SK-N-SH (cell line): ENCODE data around the gene BCO1. TPM values are rescaled to one million over a fixed set of nuclear protein-coding genes. Genes with fewer than 3 reads are reported as not detected.

Source experiments
- CTCF ChIA-PET: fragments of 300-600, 350-600 bp; formaldehyde crosslinking; extraction: SDS; loops from one replicate; lab custom pipeline; 2021; lab: Yijun Ruan, JAX
- POLR2A ChIA-PET: fragments of 350-600 bp; sonication (Branson Sonifier 250); formaldehyde crosslinking; extraction: SDS; loops from one replicate; lab custom pipeline; 2020; ENCODE audit warnings: antibody characterized with exemption, inconsistent platforms; lab: Yijun Ruan, JAX
- DNase-seq: peaks from one replicate; pipeline ENCODE4 v3.0.0; 2012
- H2AFZ ChIP-seq: fragments of 200-600 bp; sonication (generic); 2 replicates; pipeline ENCODE4 v1.8.1; 2016; ENCODE audit warnings: antibody characterized with exemption, mild to moderate bottlenecking, low read depth
- H3F3A ChIP-seq: fragments of 200-600 bp; sonication (generic); replicated peaks from 2 replicates; pipeline ENCODE3; 2016; ENCODE audit warnings: antibody characterized with exemption, mild to moderate bottlenecking; ENCODE audit not compliant: insufficient read depth
- H3K27ac ChIP-seq, 2 experiments: fragments of 200-500 bp in 1 of 2; fragments of 200-600 bp in 1 of 2; sonication (Bioruptor generic) in 1 of 2; sonication (generic), shearing (Covaris generic) in 1 of 2; 2 replicates each; pipeline versions ENCODE4 v1.5.1 to v1.6.1; 2014 to 2016; ENCODE audit warnings: low read depth in 2 of 2, inconsistent platforms in 1 of 2, low read length in 1 of 2, mild to moderate bottlenecking in 1 of 2, mixed read lengths in 1 of 2
- H3K27me3 ChIP-seq: fragments of 200-600 bp; sonication (generic), shearing (Covaris generic); 2 replicates; pipeline ENCODE4 v1.6.1; 2016; ENCODE audit warnings: mixed run types; ENCODE audit not compliant: insufficient read depth
- H3K36me3 ChIP-seq, 2 experiments: fragments of 200-500 bp in 1 of 2; fragments of 200-600 bp in 1 of 2; sonication (Bioruptor generic) in 1 of 2; sonication (generic) in 1 of 2; replicated peaks in 1 of 2; 2 replicates each; pipeline versions ENCODE3 to v1.5.1; 2014 to 2016; ENCODE audit warnings: low read length in 1 of 2, mild to moderate bottlenecking in 1 of 2; ENCODE audit not compliant: insufficient read depth in 2 of 2, control insufficient read depth in 1 of 2
- H3K4me1 ChIP-seq, 2 experiments: fragments of 200-500 bp in 1 of 2; fragments of 200-600 bp in 1 of 2; sonication (Bioruptor generic) in 1 of 2; sonication (generic), shearing (Covaris generic) in 1 of 2; 2 replicates each; pipeline versions ENCODE4 v1.5.1 to v1.6.1; 2014 to 2016; ENCODE audit warnings: low read depth in 1 of 2, low read length in 1 of 2, mixed run types in 1 of 2; ENCODE audit not compliant: insufficient read depth in 2 of 2, control insufficient read depth in 1 of 2
- H3K4me2 ChIP-seq: fragments of 200-600 bp; sonication (generic), shearing (Covaris generic); 2 replicates; pipeline ENCODE4 v1.6.1; 2017; ENCODE audit warnings: mixed run types
- H3K4me3 ChIP-seq, 2 experiments: fragments of 200-500 bp in 1 of 2; fragments of 200-600 bp in 1 of 2; sonication (Bioruptor generic) in 1 of 2; sonication (generic), shearing (Covaris generic) in 1 of 2; 2 replicates each; pipeline versions ENCODE4 v1.5.1 to v1.8.1; 2014 to 2016; ENCODE audit warnings: low read depth in 2 of 2, inconsistent platforms in 1 of 2, low read length in 1 of 2, mild to moderate bottlenecking in 1 of 2, mixed read lengths in 1 of 2, moderate library complexity in 1 of 2
- H3K79me2 ChIP-seq: fragments of 200-600 bp; sonication (generic); 2 replicates; pipeline ENCODE4 v1.8.1; 2017; ENCODE audit warnings: mild to moderate bottlenecking; ENCODE audit not compliant: insufficient read depth
- H3K9ac ChIP-seq: fragments of 200-600 bp; sonication (generic); 2 replicates; pipeline ENCODE4 v1.6.1; 2017; ENCODE audit warnings: mixed run types
- H3K9me2 ChIP-seq: fragments of 200-600 bp; sonication (generic); 2 replicates; pipeline ENCODE4 v1.6.1; 2017; ENCODE audit warnings: mixed run types
- H3K9me3 ChIP-seq: fragments of 200-600 bp; sonication (generic); 2 replicates; pipeline ENCODE4 v1.6.1; 2017; ENCODE audit warnings: mixed run types, mild to moderate bottlenecking, moderate library complexity
- H4K20me1 ChIP-seq: fragments of 200-600 bp; sonication (generic); 2 replicates; pipeline ENCODE4 v1.6.1; 2017; ENCODE audit warnings: mild to moderate bottlenecking, mixed run types; ENCODE audit not compliant: insufficient read depth
- CTCF ChIP-seq: fragments of 200-600 bp; sonication (generic); IDR thresholded peaks from 2 replicates; pipeline ENCODE4 v1.6.1; 2017; ENCODE audit warnings: antibody characterized with exemption, mild to moderate bottlenecking, moderate library complexity
- ELF1 ChIP-seq: IDR thresholded peaks from 2 replicates; pipeline ENCODE4 v1.4.0; 2012
- EZH2phosphoT487 ChIP-seq: fragments of 200-600 bp; sonication (generic); IDR thresholded peaks from 2 replicates; pipeline ENCODE4 v1.6.1; 2017; ENCODE audit warnings: low read depth, mixed run types, mild to moderate bottlenecking, antibody characterized with exemption, moderate library complexity, borderline replicate concordance
- FOXM1 ChIP-seq: IDR thresholded peaks from 2 replicates; pipeline ENCODE4 v1.4.0; 2012; ENCODE audit warnings: low read depth, mild to moderate bottlenecking
- GATA2 ChIP-seq: sonication (generic); formaldehyde crosslinking; IDR thresholded peaks from 2 replicates; pipeline ENCODE4 v1.5.0; 2020; ENCODE audit warnings: mild to moderate bottlenecking, missing genetic modification reagents
- IRF3 ChIP-seq: fragments of 150-350 bp; IDR thresholded peaks from 2 replicates; pipeline ENCODE4 v1.6.1; 2016; ENCODE audit warnings: mild to moderate bottlenecking, low read depth, low read length
- MAX ChIP-seq: IDR thresholded peaks from 2 replicates; pipeline ENCODE4 v1.4.0; 2012; ENCODE audit warnings: low read depth
- NFIC ChIP-seq: IDR thresholded peaks from 2 replicates; pipeline ENCODE4 v1.4.0; 2012; ENCODE audit warnings: borderline replicate concordance
- NRF1 ChIP-seq: IDR thresholded peaks from 2 replicates; pipeline ENCODE4 v1.6.1; 2012; ENCODE audit warnings: low read depth, mild to moderate bottlenecking, low read length
- RXRA ChIP-seq: IDR thresholded peaks from 2 replicates; pipeline ENCODE4 v1.4.0; 2012; ENCODE audit warnings: low read depth, mild to moderate bottlenecking, borderline replicate concordance
- SIN3A ChIP-seq: IDR thresholded peaks from 2 replicates; pipeline ENCODE4 v1.6.1; 2012; ENCODE audit warnings: low read depth, mild to moderate bottlenecking, low read length, moderate library complexity, borderline replicate concordance
- SMC3 ChIP-seq: IDR thresholded peaks from 2 replicates; pipeline ENCODE4 v1.6.1; 2012; ENCODE audit warnings: low read depth, low read length, improper control_type of control experiment
- YY1 ChIP-seq: IDR thresholded peaks from 2 replicates; pipeline ENCODE4 v1.4.0; 2012; ENCODE audit warnings: low read depth, mild to moderate bottlenecking
- WGBS: methylation state at CpG from one replicate; pipeline ENCODE4 v1.1.6; 2017; ENCODE audit warnings: low lambda C conversion rate; 5-methylcytosine and 5-hydroxymethylcytosine counted together
- polyA plus RNA-seq, 3 experiments: library from polyadenylated mRNA; depleted of rRNA; stranded (reverse); fragments of >200 nt; gene quantifications; 2 replicates each; pipeline ENCODE4 v1.2.3, GENCODE V29; 2012

BCO1 gene
- polyA plus RNA-seq, 1 of the 3 experiments (the other 2 are of a cell fraction): 0.02 TPM

- TF ChIP-seq IRF3 (no peak), MAX (no peak), EZH2phosphoT487 (no peak), NFIC (no peak), RXRA (no peak), SMC3 (no peak), GATA2 (CRISPR knock-in tag) (no peak), FOXM1 (no peak), NRF1 (no peak)
- no peak overlapping the region for H3K4me3 ChIP-seq
- no peaks in the 10 kb centered on the region for H3K27me3 ChIP-seq
- no peaks in the 10 kb centered on the region for H3K9me3 ChIP-seq
- no peak overlapping the region; a peak in 1 of 4 replicates for H3K27ac ChIP-seq
- no peak for DNase-seq
- H3F3A ChIP-seq: no peaks in the 10 kb centered on the region
- no peaks in the 10 kb centered on the region for H4K20me1 ChIP-seq
- no peak overlapping the region for H3K4me2 ChIP-seq
- CTCF ChIA-PET: interaction anchor here (1.0 kb wide), 1 partner anchor 11 kb away, joined by 3 read pairs; no protein-coding TSS in a partner anchor
- H3K9ac ChIP-seq: no peak overlapping the region
- H3K79me2 ChIP-seq: peaks cover 52% of the 10 kb centered on the region
- 87% methylated on average over 5 of the region's 5 CpGs for WGBS
- peaks cover 0 to 8% of the 10 kb centered on the region in 2 experiments; a peak in 2 of 4 replicates for H3K4me1 ChIP-seq
- H2AFZ ChIP-seq: no peak overlapping the region
- POLR2A ChIA-PET: no interaction called here
- no peaks in the 10 kb centered on the region for H3K36me3 ChIP-seq
- H3K9me2 ChIP-seq: no peaks in the 10 kb centered on the region
Measured at GRCh38 chr16:81329947-81330346, 91.5 kb downstream of the BCO1 start.

DNA sequence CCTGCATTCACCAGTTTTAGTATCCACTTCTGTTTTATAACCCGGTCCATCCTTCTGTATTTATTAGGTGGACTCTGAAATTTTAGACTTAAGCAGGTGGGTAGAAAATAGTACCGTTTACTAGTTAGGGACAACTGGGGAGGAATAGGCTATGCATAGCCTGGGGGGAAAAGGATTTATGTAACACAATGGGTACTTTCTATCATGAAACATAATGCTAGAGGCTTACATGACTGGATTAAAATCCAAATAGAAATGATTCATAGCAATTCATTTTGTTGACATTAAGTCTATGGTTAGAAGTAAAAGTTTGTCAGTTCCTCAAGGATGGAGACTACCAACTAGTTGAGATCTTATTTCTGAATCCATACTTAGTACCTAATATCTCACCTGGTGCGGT, 94.9 kb downstream of the BCO1 start:
- no peak for DNase-seq
- no peaks in the 10 kb centered on the region for H3K9me3 ChIP-seq
- H3K79me2 ChIP-seq: peaks cover 50% of the 10 kb centered on the region; the same call in 1 of the 2 replicates
- H2AFZ ChIP-seq: no peak overlapping the region
- POLR2A ChIA-PET: no interaction called here
- H3F3A ChIP-seq: no peaks in the 10 kb centered on the region
- TF ChIP-seq ELF1 (no peak), YY1 (no peak), SIN3A (no peak)
- no peaks in the 10 kb centered on the region for H3K27me3 ChIP-seq
- H3K9ac ChIP-seq: no peak overlapping the region
- no peak overlapping the region for H3K4me3 ChIP-seq
- H3K9me2 ChIP-seq: no peaks in the 10 kb centered on the region
- CTCF ChIA-PET: no interaction called here
- H3K4me2 ChIP-seq: no peak overlapping the region
- H3K36me3 ChIP-seq: no peaks in the 10 kb centered on the region
- no peak overlapping the region for H3K27ac ChIP-seq
- no peaks in the 10 kb centered on the region for H4K20me1 ChIP-seq
- peaks cover 0 to 8% of the 10 kb centered on the region in 2 experiments; a peak in 2 of 4 replicates for H3K4me1 ChIP-seq
- WGBS: 97% methylated on average over 3 of the region's 3 CpGs

- 95% methylated on average over 6 of the region's 6 CpGs for WGBS
- peaks cover 33% of the 10 kb centered on the region; the same call in 1 of the 2 replicates for H3K79me2 ChIP-seq
Measured at GRCh38 chr16:81335669-81336068, 97.2 kb downstream of the BCO1 start.

More at GRCh38 chr16:81335669-81336068, 97.2 kb downstream of the BCO1 start:
- no peak for DNase-seq
- Histone ChIP-seq H3K9ac (no peak overlapping the region), H3K27me3 (no peaks in the 10 kb centered on the region), H3K27ac (no peak overlapping the region), H4K20me1 (no peaks in the 10 kb centered on the region), H3K9me3 (no peaks in the 10 kb centered on the region), H3K4me3 (no peak overlapping the region), H3K36me3 (peaks cover 0 to 1% of the 10 kb centered on the region in 2 experiments), H2AFZ (no peak overlapping the region), H3F3A (no peaks in the 10 kb centered on the region), H3K4me1 (no peaks in the 10 kb centered on the region), H3K9me2 (no peaks in the 10 kb centered on the region), H3K4me2 (no peak overlapping the region)
- no peak for TF ChIP-seq FOXM1
- TF ChIP-seq CTCF: no peak
- ChIA-PET POLR2A (no interaction called here), CTCF (no interaction called here)
